OCI-LY7 (cell line): ENCODE data around the gene YKT6.

Experiments used
- EZH2phosphoT487 ChIP-seq: fragments of 200-600 bp; sonication (generic); IDR thresholded peaks from 2 replicates; pipeline ENCODE4 v1.6.1; 2018; ENCODE audit warnings: low read depth, borderline replicate concordance, mild to moderate bottlenecking, mixed run types, antibody characterized with exemption, low read length, moderate library complexity, mixed read lengths
- TF ChIP-seq, protein P1 (sequence below): fragments of 200-600 bp; sonication (generic); conservative IDR thresholded peaks from 2 replicates; pipeline ENCODE4 v1.5.1; 2014; ENCODE audit warnings: mild to moderate bottlenecking, antibody characterized with exemption, low read length, moderate library complexity, mixed read lengths

DNA sequence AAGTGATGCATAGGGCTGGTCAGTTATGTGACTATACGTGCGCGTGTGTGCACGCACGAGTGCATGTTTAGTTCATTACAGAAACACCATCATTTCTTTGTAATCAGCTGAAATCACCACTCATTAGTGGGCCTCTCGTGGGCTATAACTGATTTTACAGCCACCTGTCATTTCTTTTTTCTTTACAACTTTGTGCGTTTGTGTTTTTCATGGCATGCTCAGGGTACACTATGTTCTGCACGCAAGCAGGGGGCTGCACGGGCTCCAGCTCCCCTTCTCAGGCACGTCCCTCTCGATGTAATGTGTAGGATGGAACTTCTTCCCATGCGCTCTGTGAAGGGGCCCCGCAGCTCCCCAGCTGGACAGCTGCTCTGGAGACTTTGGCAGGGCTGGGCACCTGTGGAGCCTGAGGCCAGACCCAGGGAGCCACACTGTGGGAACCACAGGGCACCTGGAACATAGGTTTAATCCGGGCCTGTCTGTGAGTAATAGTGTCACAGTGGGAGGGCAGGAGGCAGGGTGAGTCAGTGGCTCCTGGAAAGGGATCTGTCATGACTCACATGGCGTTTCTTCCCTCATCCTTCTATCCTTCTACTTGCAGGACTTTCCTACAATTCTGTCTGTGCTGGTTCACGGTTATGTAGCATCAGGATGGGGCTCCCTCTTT lies 16.4 kb upstream of the YKT6 start:
- TF ChIP-seq, protein P1, sequence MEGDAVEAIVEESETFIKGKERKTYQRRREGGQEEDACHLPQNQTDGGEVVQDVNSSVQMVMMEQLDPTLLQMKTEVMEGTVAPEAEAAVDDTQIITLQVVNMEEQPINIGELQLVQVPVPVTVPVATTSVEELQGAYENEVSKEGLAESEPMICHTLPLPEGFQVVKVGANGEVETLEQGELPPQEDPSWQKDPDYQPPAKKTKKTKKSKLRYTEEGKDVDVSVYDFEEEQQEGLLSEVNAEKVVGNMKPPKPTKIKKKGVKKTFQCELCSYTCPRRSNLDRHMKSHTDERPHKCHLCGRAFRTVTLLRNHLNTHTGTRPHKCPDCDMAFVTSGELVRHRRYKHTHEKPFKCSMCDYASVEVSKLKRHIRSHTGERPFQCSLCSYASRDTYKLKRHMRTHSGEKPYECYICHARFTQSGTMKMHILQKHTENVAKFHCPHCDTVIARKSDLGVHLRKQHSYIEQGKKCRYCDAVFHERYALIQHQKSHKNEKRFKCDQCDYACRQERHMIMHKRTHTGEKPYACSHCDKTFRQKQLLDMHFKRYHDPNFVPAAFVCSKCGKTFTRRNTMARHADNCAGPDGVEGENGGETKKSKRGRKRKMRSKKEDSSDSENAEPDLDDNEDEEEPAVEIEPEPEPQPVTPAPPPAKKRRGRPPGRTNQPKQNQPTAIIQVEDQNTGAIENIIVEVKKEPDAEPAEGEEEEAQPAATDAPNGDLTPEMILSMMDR: no peak
- TF ChIP-seq EZH2phosphoT487: no peak
